A673 (cell line): Measurements from ENCODE around the gene SURF1. TPM values are rescaled to one million over a fixed set of nuclear protein-coding genes. Genes with fewer than 3 reads are reported as not detected.
"Not testable (repeated sequence)": the region's sequence is repeated elsewhere in the genome, so short reads cannot be mapped to it uniquely, and the experiment has no call there.

Source experiments
- BruUV-seq: library from RNA; stranded (reverse); fragments of 400-500 nt; replicated peaks from 2 replicates; lab custom pipeline; 2021; lab: Mats Ljungman, UMichigan
- CTCF ChIA-PET: fragments of 300-600 bp; sonication (Branson Sonifier 250); formaldehyde crosslinking; loops from one replicate; lab custom pipeline; 2022; ENCODE audit warnings: antibody characterized with exemption; lab: Charles Lee
- POLR2A ChIA-PET: fragments of 300-600 bp; sonication (Branson Sonifier 250); formaldehyde crosslinking; loops from one replicate; lab custom pipeline; 2022; ENCODE audit warnings: antibody characterized with exemption; ENCODE audit not compliant: low non-redundant PET; lab: Charles Lee
- DNase-seq: peaks from one replicate; pipeline ENCODE4 v3.0.0-alpha.2; 2015; ENCODE audit warnings: low spot score
- H3K27ac ChIP-seq: fragments of 200-600 bp; sonication (generic); 2 replicates; pipeline ENCODE4 v1.5.1; 2016; ENCODE audit warnings: mixed run types, low read depth, mild to moderate bottlenecking, mixed read lengths, antibody characterized with exemption, low read length; ENCODE audit not compliant: poor library complexity, severe bottlenecking
- H3K27me3 ChIP-seq: fragments of 200-600 bp; sonication (generic); replicated peaks from 2 replicates; pipeline ENCODE4 v1.6.1; 2017; ENCODE audit warnings: mixed run types, low read depth, mild to moderate bottlenecking, mixed read lengths, antibody characterized with exemption, low read length; ENCODE audit not compliant: insufficient read depth, poor library complexity
- H3K36me3 ChIP-seq: fragments of 200-600 bp; sonication (generic); 2 replicates; pipeline ENCODE4 v1.6.1; 2016; ENCODE audit warnings: mixed run types, mild to moderate bottlenecking, mixed read lengths, antibody characterized with exemption, low read length; ENCODE audit not compliant: insufficient read depth, poor library complexity, severe bottlenecking
- H3K4me1 ChIP-seq: fragments of 200-600 bp; sonication (generic); 2 replicates; pipeline ENCODE4 v1.6.1; 2017; ENCODE audit warnings: mixed run types, mild to moderate bottlenecking, mixed read lengths, antibody characterized with exemption, low read length; ENCODE audit not compliant: insufficient read depth, poor library complexity, severe bottlenecking
- H3K4me3 ChIP-seq: fragments of 200-600 bp; sonication (generic); 2 replicates; pipeline ENCODE4 v1.5.1; 2016; ENCODE audit warnings: low read depth, mixed run types, mild to moderate bottlenecking, mixed read lengths, low read length; ENCODE audit not compliant: poor library complexity, severe bottlenecking
- H3K9me3 ChIP-seq: fragments of 200-600 bp; sonication (generic); 2 replicates; pipeline ENCODE4 v1.6.1; 2016; ENCODE audit warnings: mixed run types, low read depth, mild to moderate bottlenecking, mixed read lengths, antibody characterized with exemption, low read length; ENCODE audit not compliant: poor library complexity, severe bottlenecking
- EZH2 ChIP-seq: fragments of 200-600 bp; sonication (generic); IDR thresholded peaks from 2 replicates; pipeline ENCODE4 v1.6.1; 2017; ENCODE audit warnings: borderline replicate concordance, low read depth, mild to moderate bottlenecking, mixed read lengths, antibody characterized with exemption, low read length; ENCODE audit not compliant: poor library complexity, severe bottlenecking
- intact Hi-C: fragments of 100-400 bp; cut with micrococcal nuclease; formaldehyde crosslinking; loops from one replicate; pipeline ENCODE4 v1.10.0; 2022; ENCODE audit not compliant: unreplicated experiment
- total RNA-seq: library from RNA; stranded (reverse); gene quantifications from 2 replicates; pipeline ENCODE4 v1.2.3, GENCODE V29; 2021
- TF ChIP-seq, protein P1 (sequence below): fragments of 300-800, 200-600 bp; sonication (generic); conservative IDR thresholded peaks from 2 replicates; pipeline ENCODE4 v1.5.1; 2017; ENCODE audit warnings: low read depth, mild to moderate bottlenecking, antibody characterized with exemption, low read length, moderate library complexity, mixed read lengths

Gene SURF1
- total RNA-seq, 1 experiment from 2014 or later: 41.6 TPM

DNA sequence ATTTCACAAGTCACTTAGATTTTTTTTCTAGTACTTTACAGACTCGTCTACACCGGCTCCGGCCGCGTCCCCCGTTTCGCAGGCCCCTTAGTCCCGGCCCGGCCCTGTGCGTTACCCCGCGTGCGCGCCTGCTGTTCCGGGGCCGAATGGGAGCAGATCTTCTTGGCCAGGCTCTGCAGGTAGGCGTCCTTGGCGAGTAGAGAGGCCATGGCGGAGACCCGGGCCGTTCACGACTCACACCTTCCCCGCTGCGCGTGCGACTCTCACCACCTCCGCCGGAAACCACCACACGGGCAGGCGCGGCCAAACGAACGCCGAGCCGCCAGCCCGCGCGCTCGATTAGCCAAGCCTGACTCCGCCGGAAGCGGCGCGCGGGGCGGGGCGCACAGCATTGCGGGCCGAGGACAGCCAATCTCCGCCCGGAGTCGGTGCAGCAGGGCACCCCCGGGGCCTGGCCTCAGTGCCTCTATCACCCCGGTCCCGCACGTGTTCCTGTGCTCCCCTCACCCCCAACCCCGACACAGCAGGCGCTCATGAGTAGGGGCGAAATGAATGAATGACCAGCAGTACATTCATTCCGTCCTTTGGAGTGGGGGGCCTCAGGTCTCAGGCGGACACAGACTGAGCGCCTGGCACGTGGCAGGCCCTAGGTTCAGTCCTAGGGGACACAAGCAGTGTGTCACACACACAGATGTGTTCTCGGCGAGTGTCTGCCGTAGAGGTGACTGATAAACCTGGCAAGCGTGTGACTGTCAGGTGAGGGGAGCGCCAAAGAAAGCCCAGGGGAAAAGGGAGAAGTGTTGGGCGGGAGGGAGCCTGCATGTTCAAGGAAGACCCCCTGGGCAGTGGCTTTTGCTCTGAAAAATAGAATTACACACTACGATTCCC lies 20.1 kb downstream of the SURF1 start, which contains the start of gene SURF6:
Gene SURF6 (minus strand): TSS at position 265 of the 888 bp plus-strand sequence. CDS start 56 bp downstream, at position 209.
- H3K27ac ChIP-seq: peak within 1 kb of the TSS; percentile 73
- H3K9me3 ChIP-seq: no peaks in the 10 kb centered on the region
- H3K36me3 ChIP-seq: peaks cover 57% of the 10 kb centered on the region
- DNase-seq: peak; percentile 97
- peaks cover 14% of the 10 kb centered on the region for H3K4me1 ChIP-seq
- TF ChIP-seq EZH2: no peak
- TF ChIP-seq, protein P1, sequence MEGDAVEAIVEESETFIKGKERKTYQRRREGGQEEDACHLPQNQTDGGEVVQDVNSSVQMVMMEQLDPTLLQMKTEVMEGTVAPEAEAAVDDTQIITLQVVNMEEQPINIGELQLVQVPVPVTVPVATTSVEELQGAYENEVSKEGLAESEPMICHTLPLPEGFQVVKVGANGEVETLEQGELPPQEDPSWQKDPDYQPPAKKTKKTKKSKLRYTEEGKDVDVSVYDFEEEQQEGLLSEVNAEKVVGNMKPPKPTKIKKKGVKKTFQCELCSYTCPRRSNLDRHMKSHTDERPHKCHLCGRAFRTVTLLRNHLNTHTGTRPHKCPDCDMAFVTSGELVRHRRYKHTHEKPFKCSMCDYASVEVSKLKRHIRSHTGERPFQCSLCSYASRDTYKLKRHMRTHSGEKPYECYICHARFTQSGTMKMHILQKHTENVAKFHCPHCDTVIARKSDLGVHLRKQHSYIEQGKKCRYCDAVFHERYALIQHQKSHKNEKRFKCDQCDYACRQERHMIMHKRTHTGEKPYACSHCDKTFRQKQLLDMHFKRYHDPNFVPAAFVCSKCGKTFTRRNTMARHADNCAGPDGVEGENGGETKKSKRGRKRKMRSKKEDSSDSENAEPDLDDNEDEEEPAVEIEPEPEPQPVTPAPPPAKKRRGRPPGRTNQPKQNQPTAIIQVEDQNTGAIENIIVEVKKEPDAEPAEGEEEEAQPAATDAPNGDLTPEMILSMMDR: no peak
- CTCF ChIA-PET: no interaction called here
- intact Hi-C loops: loop anchor here (1.0 kb wide), 1 partner anchor 11 kb away; no protein-coding TSS in a partner anchor
- peak within 1 kb of the TSS; percentile 61 for H3K4me3 ChIP-seq
- POLR2A ChIA-PET: interaction anchor here (0.6 to 0.7 kb wide), 2 partner anchors 29 to 183 kb away, joined by 3 to 5 read pairs; no protein-coding TSS in a partner anchor
- TSS peak; percentile 91 for BruUV-seq
- H3K27me3 ChIP-seq: no peaks in the 10 kb centered on the region

DNA sequence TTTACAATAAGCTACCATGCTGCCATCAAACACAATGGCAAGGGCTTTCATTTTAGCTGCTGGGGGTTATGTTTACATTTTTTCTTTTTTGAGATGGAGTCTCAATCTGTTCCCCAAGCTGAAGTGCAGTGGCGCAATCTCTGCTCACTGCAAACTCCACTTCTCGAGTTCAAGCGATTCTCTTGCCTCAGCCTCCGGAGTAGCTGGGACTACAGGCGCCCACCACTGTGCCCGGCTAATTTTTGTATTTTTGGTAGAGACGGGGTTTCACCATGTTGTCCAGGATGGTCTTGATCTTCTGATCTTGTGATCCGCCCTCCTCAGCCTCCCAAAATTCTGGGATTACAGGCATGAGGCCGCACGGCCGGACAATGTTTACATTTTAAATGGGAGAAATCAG lies 21.4 kb downstream of the SURF1 start:
- POLR2A ChIA-PET: not testable (repeated sequence)

DNA sequence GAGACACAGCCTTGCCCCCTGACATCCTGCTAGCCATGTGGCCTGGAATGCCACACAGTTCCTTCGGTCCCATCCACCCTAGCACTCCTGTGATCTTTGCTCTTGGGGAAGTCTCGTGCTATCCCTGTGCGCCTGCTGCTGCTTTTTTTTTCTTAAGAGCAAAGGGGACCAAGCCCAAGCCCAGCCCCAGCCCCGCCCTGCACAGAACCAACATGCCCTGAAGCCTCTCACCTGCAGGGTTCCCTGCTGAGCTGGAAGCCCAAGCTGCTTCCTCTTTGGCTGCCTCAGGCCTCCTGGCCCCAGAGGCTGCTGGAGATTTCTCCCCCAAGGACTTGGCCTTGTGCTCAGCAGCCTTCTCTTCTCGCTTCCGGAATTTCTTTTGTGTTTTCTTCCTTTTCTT lies 22.1 kb downstream of the SURF1 start:
- H3K9me3 ChIP-seq: no peaks in the 10 kb centered on the region
- peaks cover 49% of the 10 kb centered on the region for H3K36me3 ChIP-seq
- no TSS peak for BruUV-seq
- no peaks in the 10 kb centered on the region for H3K27me3 ChIP-seq
- no peak overlapping the region for H3K4me3 ChIP-seq
- POLR2A ChIA-PET: no interaction called here
- H3K27ac ChIP-seq: no peak overlapping the region
- TF ChIP-seq EZH2: no peak
- TF ChIP-seq, protein P1: no peak
- peaks cover 14% of the 10 kb centered on the region for H3K4me1 ChIP-seq
- DNase-seq: no peak
- CTCF ChIA-PET: no interaction called here
- intact Hi-C loops: no loop called here

More for the DNA sequence above, 21.4 kb downstream of the SURF1 start:
- H3K27ac ChIP-seq, H3K9me3 ChIP-seq, DNase-seq, BruUV-seq, intact Hi-C loops, H3K27me3 ChIP-seq: not testable (repeated sequence)
- H3K4me3 ChIP-seq: peak overlapping the region; percentile 61
- peaks cover 57% of the 10 kb centered on the region for H3K36me3 ChIP-seq
- CTCF ChIA-PET: interaction anchor here (0.6 kb wide), 1 partner anchor 1075 kb away, joined by 4 read pairs; no protein-coding TSS in a partner anchor
- H3K4me1 ChIP-seq: peaks cover 14% of the 10 kb centered on the region
